Parathyroid adenoma (tissue), 2 donors: ENCODE measurements around the gene NR2F2.

Experiments
- H2AFZ ChIP-seq: fragments of 300-600 bp; sonication (generic); one replicate; pipeline ENCODE4 v1.7.0; 2017; ENCODE audit warnings: antibody characterized with exemption, mild to moderate bottlenecking
- H3K27ac ChIP-seq: fragments of 300-600 bp; sonication (generic); one replicate; pipeline ENCODE4 v1.7.0; 2017
- H3K27me3 ChIP-seq: fragments of 300-600 bp; sonication (generic); one replicate; pipeline ENCODE4 v1.7.0; 2017; ENCODE audit warnings: low read length; ENCODE audit not compliant: control insufficient read depth, insufficient read depth
- H3K36me3 ChIP-seq: fragments of 300-600 bp; sonication (generic); one replicate; pipeline ENCODE4 v1.7.0; 2017; ENCODE audit warnings: low read length; ENCODE audit not compliant: control insufficient read depth, insufficient read depth
- H3K4me1 ChIP-seq: fragments of 300-600 bp; sonication (generic); one replicate; pipeline ENCODE4 v1.7.0; 2017; ENCODE audit warnings: control low read depth
- H3K4me2 ChIP-seq: fragments of 300-600 bp; sonication (generic); one replicate; pipeline ENCODE4 v1.7.0; 2017; ENCODE audit warnings: low read length
- H3K4me3 ChIP-seq: fragments of 300-600 bp; sonication (generic); one replicate; pipeline ENCODE4 v1.7.0; 2017; ENCODE audit warnings: low read depth, low read length
- H3K79me2 ChIP-seq: fragments of 300-600 bp; sonication (generic); one replicate; pipeline ENCODE4 v1.7.0; 2017; ENCODE audit warnings: control low read depth
- H3K9ac ChIP-seq: fragments of 300-600 bp; sonication (generic); one replicate; pipeline ENCODE4 v1.7.0; 2017; ENCODE audit warnings: mild to moderate bottlenecking
- H3K9me3 ChIP-seq: fragments of 300-600 bp; sonication (generic); one replicate; pipeline ENCODE4 v1.7.0; 2017; ENCODE audit warnings: low read length; ENCODE audit not compliant: control insufficient read depth
- CTCF ChIP-seq: fragments of 300-600 bp; sonication (generic); IDR thresholded peaks from one replicate; pipeline ENCODE4 v1.7.0; 2017; ENCODE audit warnings: antibody characterized with exemption, mild to moderate bottlenecking
- donor health status: primary hyperparathyroidism.

Gene NR2F2

GRCh38 chr15:96336596-96337364, 6.3 kb downstream of the NR2F2 start:
- no peak overlapping the region for H2AFZ ChIP-seq
- peak overlapping the region; percentile 80 for H3K4me2 ChIP-seq
- H3K4me3 ChIP-seq = peak overlapping the region; percentile 85
- peak overlapping the region; percentile 43 for H3K9ac ChIP-seq
- peak overlapping the region; percentile 96 for H3K27ac ChIP-seq
- no peaks in the 10 kb centered on the region for H3K9me3 ChIP-seq
- no peaks in the 10 kb centered on the region for H3K4me1 ChIP-seq
- H3K27me3 ChIP-seq = no peaks in the 10 kb centered on the region
- TF ChIP-seq CTCF = no peak
- peaks cover 65% of the 10 kb centered on the region for H3K79me2 ChIP-seq
- H3K36me3 ChIP-seq = no peaks in the 10 kb centered on the region

- Histone ChIP-seq H3K9me3 (no peaks in the 10 kb centered on the region), H3K36me3 (no peaks in the 10 kb centered on the region), H3K4me1 (no peaks in the 10 kb centered on the region), H3K79me2 (peaks cover 62% of the 10 kb centered on the region), H3K27ac (peak overlapping the region; percentile 96), H3K4me2 (peak overlapping the region; percentile 80), H3K9ac (peak overlapping the region; percentile 43), H2AFZ (no peak overlapping the region), H3K4me3 (peak overlapping the region; percentile 85), H3K27me3 (no peaks in the 10 kb centered on the region)
- TF ChIP-seq CTCF = no peak
Measured at GRCh38 chr15:96337365-96338023, 7.0 kb downstream of the NR2F2 start.

- no peak for TF ChIP-seq CTCF
- peaks cover 68% of the 10 kb centered on the region for H3K79me2 ChIP-seq
- peak overlapping the region; percentile 96 for H3K27ac ChIP-seq
- peak overlapping the region; percentile 80 for H3K4me2 ChIP-seq
- peak overlapping the region; percentile 4 for H3K9ac ChIP-seq
- no peaks in the 10 kb centered on the region for H3K9me3 ChIP-seq
- H3K27me3 ChIP-seq = no peaks in the 10 kb centered on the region
- H3K36me3 ChIP-seq = no peaks in the 10 kb centered on the region
- H3K4me3 ChIP-seq = peak overlapping the region; percentile 85
- H2AFZ ChIP-seq = no peak overlapping the region
- no peaks in the 10 kb centered on the region for H3K4me1 ChIP-seq
Measured at GRCh38 chr15:96338074-96338765, 7.7 kb downstream of the NR2F2 start.

- H3K4me3 ChIP-seq = peak overlapping the region; percentile 85
- H3K4me2 ChIP-seq = peak overlapping the region; percentile 80
- H3K36me3 ChIP-seq = no peaks in the 10 kb centered on the region
- peaks cover 72% of the 10 kb centered on the region for H3K79me2 ChIP-seq
- H2AFZ ChIP-seq = no peak overlapping the region
- no peaks in the 10 kb centered on the region for H3K27me3 ChIP-seq
- no peaks in the 10 kb centered on the region for H3K9me3 ChIP-seq
- peak overlapping the region; percentile 80 for H3K9ac ChIP-seq
- H3K4me1 ChIP-seq = no peaks in the 10 kb centered on the region
- H3K27ac ChIP-seq = peak overlapping the region; percentile 96
- no peak for TF ChIP-seq CTCF
Measured at GRCh38 chr15:96338766-96339618, 8.5 kb downstream of the NR2F2 start.
